ENCODE measurements around the gene GSC.

GRCh38 chr14:94796278-94796677, 26.4 kb upstream of the GSC start:
- no peak for TF ChIP-seq BCLAF1 (IDR thresholded peaks at IDR 0.05)
- TF ChIP-seq, protein P1, sequence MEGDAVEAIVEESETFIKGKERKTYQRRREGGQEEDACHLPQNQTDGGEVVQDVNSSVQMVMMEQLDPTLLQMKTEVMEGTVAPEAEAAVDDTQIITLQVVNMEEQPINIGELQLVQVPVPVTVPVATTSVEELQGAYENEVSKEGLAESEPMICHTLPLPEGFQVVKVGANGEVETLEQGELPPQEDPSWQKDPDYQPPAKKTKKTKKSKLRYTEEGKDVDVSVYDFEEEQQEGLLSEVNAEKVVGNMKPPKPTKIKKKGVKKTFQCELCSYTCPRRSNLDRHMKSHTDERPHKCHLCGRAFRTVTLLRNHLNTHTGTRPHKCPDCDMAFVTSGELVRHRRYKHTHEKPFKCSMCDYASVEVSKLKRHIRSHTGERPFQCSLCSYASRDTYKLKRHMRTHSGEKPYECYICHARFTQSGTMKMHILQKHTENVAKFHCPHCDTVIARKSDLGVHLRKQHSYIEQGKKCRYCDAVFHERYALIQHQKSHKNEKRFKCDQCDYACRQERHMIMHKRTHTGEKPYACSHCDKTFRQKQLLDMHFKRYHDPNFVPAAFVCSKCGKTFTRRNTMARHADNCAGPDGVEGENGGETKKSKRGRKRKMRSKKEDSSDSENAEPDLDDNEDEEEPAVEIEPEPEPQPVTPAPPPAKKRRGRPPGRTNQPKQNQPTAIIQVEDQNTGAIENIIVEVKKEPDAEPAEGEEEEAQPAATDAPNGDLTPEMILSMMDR (IDR thresholded peaks at IDR 0.05 in 2 of 3, conservative IDR thresholded peaks at IDR 0.05 in 1 of 3; ENCODE audit: control insufficient read depth in 2 of 3, extremely low read depth in 1 of 3, insufficient read depth in 1 of 3, low read depth in 3 of 3, low read length in 3 of 3), result no peak
- no peak for TF ChIP-seq MYC (IDR thresholded peaks at IDR 0.05; ENCODE audit: insufficient read depth, insufficient read length, insufficient replicate concordance, low read length, severe bottlenecking)
- TF ChIP-seq NFIC (IDR thresholded peaks at IDR 0.05; ENCODE audit: low read depth, low read length), result no peak
- TF ChIP-seq, protein P2, sequence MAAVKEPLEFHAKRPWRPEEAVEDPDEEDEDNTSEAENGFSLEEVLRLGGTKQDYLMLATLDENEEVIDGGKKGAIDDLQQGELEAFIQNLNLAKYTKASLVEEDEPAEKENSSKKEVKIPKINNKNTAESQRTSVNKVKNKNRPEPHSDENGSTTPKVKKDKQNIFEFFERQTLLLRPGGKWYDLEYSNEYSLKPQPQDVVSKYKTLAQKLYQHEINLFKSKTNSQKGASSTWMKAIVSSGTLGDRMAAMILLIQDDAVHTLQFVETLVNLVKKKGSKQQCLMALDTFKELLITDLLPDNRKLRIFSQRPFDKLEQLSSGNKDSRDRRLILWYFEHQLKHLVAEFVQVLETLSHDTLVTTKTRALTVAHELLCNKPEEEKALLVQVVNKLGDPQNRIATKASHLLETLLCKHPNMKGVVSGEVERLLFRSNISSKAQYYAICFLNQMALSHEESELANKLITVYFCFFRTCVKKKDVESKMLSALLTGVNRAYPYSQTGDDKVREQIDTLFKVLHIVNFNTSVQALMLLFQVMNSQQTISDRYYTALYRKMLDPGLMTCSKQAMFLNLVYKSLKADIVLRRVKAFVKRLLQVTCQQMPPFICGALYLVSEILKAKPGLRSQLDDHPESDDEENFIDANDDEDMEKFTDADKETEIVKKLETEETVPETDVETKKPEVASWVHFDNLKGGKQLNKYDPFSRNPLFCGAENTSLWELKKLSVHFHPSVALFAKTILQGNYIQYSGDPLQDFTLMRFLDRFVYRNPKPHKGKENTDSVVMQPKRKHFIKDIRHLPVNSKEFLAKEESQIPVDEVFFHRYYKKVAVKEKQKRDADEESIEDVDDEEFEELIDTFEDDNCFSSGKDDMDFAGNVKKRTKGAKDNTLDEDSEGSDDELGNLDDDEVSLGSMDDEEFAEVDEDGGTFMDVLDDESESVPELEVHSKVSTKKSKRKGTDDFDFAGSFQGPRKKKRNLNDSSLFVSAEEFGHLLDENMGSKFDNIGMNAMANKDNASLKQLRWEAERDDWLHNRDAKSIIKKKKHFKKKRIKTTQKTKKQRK (IDR thresholded peaks at IDR 0.05; ENCODE audit: low read depth, low read length), result no peak
- TF ChIP-seq ZBED1 (IDR thresholded peaks at IDR 0.05; ENCODE audit: borderline replicate concordance), result no peak
- no peak for TF ChIP-seq HDAC2 (IDR thresholded peaks at IDR 0.05)
- TF ChIP-seq IRF3 (IDR thresholded peaks at IDR 0.05), result no peak
- TF ChIP-seq JUNB (IDR thresholded peaks at IDR 0.05), result no peak
- TF ChIP-seq BRCA1 (IDR thresholded peaks at IDR 0.05; ENCODE audit: low read depth, low read length), result no peak
- no peak for TF ChIP-seq PRDM15 (CRISPR knock-in tag; IDR thresholded peaks at IDR 0.05)
- no peak for TF ChIP-seq NR2C2 (IDR thresholded peaks at IDR 0.05; ENCODE audit: borderline replicate concordance, control insufficient read depth, insufficient read length, low read depth)
